HG03469 (cell line): Measurements from ENCODE around the gene PRRC1.
A peak's percentile ranks its signal among the peaks of the same experiment; 100 is the strongest.
"Not testable (repeated sequence)": the region's sequence is repeated elsewhere in the genome, so short reads cannot be mapped to it uniquely, and the experiment has no call there.

Source experiments
- ATAC-seq: cut with Tn5 transposase; IDR thresholded peaks from one replicate; pipeline ENCODE4 v1.9.1; 2021; ENCODE audit warnings: mild to moderate bottlenecking, moderate library complexity, moderate number of reproducible peaks; ENCODE audit not compliant: unreplicated experiment

PRRC1 gene

DNA sequence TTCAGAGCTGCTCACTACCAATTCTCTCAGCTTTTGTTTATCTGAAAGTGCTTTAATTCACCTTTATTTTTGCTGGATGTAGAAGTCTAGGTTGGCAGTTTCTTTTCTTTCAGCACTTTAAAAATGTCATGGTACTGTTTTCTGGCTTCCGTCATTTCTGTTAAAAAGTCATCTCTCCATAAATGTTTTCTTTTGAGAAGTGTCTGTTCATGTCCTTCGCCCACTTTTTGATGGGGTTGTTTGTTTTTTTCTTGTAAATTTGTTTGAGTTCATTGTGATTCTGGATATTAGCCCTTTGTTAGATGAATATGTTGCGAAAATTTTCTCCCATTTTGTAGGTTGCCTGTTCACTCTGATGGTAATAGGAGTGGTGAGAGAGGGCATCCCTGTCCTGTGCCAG, 23.1 kb downstream of the PRRC1 start:
- ATAC-seq, result not testable (repeated sequence)

GRCh38 chr5:127545249-127545648, 27.8 kb downstream of the PRRC1 start:
- not testable (repeated sequence) for ATAC-seq

- no peak for ATAC-seq
Observed at GRCh38 chr5:127549551-127549950, 32.1 kb downstream of the PRRC1 start.

DNA sequence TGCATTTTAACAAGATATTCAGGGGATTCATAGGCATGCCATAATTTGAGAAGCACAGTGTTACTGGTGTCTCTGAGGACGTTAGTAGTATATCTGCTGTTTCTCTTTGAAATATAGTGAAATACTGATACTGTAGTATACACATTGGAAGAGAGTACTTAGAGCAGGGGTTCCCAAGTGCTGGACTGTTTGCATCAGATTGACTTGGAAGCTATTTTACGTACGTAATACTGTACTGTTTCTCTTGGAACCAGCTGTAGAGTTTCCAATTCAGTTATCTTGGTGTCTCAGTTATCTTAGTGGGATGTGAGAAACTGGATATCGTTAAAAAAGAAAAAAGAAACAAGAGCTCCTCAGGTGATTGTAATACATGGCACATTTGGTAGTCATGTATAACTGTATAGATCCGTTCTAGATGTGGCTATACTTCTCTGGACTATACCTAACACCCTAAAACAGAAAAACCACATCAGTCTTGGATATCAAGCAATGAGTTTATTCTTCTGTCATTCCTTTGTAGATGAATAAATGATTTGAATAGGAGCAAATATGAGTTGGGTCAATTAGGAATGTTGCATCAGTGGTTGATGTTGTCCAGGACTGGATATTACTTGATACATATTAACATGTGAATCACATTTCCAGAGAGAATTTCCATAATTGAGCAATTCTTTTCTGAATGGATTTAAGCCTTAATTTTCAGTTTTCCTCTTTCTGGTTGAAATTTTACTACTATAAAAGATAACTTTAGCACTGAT, 33.4 kb downstream of the PRRC1 start:
- no peak for ATAC-seq

- no peak for ATAC-seq
Observed at GRCh38 chr5:127551410-127552041, 34.1 kb downstream of the PRRC1 start.

DNA sequence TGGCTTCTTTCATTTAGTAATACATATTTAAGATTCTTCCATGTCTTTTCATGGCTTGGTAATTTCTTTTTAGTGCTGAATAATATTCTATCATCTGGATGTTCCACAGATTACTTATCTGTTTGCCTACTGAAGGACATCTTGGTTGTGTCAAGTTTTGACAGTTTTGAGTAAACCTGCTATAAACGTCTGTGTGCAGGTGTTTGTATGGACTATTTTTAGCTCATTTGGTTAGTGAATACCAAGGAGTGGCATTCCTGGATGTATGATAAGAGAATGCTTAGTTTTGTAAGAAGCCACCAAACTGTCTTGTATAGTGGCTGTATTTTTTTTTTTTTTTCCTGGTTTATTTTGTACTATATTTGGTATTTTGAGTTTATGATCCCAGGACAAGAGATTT, 38.4 kb downstream of the PRRC1 start:
- ATAC-seq, result no peak

DNA sequence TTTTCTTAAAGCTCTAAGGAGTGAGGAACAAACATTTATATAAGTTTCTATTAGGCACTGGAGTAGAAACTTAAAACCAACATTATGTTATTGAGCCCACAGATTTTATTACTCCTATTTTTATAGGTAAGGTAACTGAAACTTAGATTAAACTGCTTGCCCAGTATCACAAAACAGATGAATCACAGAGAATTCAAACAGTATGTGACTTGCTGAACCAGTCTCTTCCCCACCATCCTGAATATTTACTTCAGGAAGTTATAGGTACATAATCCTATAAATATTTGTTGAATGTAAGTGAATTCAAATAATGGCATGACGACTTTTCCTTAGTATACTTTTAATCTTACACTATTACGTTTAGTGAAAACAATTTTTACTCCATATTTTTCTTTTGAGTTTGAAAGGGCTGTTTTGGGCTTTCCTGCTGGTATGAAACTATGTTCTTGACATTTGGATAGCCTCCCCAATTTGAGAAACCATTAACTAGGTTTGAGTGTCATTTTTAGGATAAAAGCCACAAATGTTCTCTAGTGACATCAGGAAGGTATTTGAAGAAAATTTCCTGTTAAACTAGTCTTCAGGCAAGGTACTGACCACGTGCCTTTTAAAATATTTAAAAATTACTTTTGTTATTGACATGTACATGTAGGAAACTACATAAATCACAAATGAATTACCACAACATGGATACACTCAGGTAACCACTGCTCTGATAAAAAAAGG, 39.3 kb downstream of the PRRC1 start:
- no peak for ATAC-seq

GRCh38 chr5:127558273-127558672, 40.8 kb downstream of the PRRC1 start:
- ATAC-seq, result no peak

GRCh38 chr5:127561254-127561653, 43.8 kb downstream of the PRRC1 start:
- ATAC-seq, result no peak

DNA sequence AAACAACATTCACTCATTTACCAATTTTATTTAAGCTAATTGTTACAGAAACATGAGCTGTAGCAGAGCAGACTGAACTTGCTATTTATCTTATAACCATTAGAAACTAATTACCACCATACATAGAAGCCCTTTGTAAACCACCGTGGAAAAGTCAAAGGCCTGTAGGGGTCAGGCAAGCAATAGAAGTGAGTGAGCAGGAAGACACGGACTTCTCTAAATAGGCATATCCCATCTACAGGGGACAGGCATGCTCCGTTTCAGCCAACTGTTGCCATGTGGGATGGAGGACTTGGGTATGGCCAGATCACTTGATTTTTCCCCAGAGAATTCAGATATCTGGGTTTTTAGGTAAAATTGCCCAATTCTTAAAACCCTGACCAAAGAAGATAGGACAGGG, 44.8 kb downstream of the PRRC1 start:
- no peak for ATAC-seq

DNA sequence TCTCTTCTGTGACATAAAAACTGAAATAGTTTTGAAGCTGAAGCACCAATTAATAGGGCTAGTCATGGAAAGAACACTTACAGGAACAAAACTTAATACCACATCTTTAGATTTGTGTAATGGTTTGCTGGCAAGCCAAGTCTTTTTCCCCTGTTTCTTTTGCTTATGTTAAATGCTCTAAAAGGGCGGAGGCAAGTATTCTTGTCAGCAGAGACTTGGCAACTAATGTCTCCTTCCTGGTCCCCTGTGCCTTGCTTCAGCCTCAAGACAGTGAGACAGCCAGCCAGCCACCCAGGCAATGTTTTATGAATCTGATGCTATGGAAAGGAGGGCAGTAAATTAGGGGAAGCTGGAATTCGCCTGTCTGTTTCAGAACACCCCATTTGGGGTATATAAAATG, 45.7 kb downstream of the PRRC1 start:
- no peak for ATAC-seq

GRCh38 chr5:127564002-127564769, 46.7 kb downstream of the PRRC1 start:
- ATAC-seq, result peak; percentile 45

- ATAC-seq, result no peak
Observed at GRCh38 chr5:127565586-127566270, 48.3 kb downstream of the PRRC1 start.

GRCh38 chr5:127567026-127567768, 49.8 kb downstream of the PRRC1 start:
- peak; percentile 69 for ATAC-seq

GRCh38 chr5:127568166-127568565, 50.7 kb downstream of the PRRC1 start:
- no peak for ATAC-seq

DNA sequence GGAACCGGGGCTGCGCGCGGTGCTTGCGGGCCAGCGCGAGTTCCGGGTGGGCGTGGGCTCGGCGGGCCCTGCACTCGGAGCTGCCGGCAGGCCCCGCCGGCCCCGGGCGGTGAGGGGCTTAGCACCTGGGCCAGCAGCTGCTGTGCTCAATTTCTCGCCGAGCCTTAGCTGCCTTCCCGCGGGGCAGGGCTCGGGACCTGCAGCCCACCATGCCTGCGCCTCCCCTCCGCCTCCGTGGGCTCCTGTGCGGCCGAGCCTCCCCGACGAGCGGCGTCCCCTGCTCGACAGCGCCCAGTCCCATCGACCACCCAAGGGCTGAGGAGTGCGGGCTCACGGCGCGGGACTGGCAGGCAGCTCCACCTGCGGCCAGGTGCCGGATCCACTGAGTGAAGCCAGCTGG, 52.0 kb downstream of the PRRC1 start:
- ATAC-seq, result not testable (repeated sequence)

- ATAC-seq, result peak; percentile 51
Observed at GRCh38 chr5:127571314-127572131, 54.1 kb downstream of the PRRC1 start.

DNA sequence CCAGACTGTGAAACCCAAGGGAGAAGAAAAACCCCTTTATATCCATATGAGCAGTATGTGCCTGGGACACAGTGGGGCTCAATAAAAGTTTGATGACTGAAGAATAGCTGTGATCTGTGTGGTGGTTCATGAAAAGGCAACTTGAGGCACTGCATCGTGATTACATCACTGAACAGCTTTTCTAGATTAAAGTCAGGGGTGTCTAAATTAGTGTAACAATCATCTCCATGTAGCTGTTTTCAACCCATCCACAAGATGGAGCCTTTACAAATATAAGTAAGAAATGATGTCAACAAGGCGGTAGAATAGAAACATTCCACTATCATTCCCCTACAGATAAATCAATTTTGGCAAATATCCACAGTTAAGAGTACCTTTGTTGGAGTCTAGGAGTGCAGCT, 55.5 kb downstream of the PRRC1 start:
- no peak for ATAC-seq
